GM12865 (cell line): Measurements from ENCODE around the gene DAO.
"Not testable (repeated sequence)": the region's sequence is repeated elsewhere in the genome, so short reads cannot be mapped to it uniquely, and the experiment has no call there.

Experiments
- DNase-seq: peaks from one replicate; pipeline ENCODE4 v3.0.0; 2010; ENCODE audit warnings: low read depth
- H3K4me3 ChIP-seq: 2 replicates; pipeline ENCODE4 v1.5.1; 2011; ENCODE audit warnings: mild to moderate bottlenecking, low read depth, low read length, control low read depth
- TF ChIP-seq, protein P1 (sequence below): IDR thresholded peaks from 2 replicates; pipeline ENCODE4 v1.5.1; 2011; ENCODE audit warnings: low read length, control low read depth, low read depth, inconsistent platforms; ENCODE audit not compliant: insufficient read depth; ENCODE audit errors: missing control alignments

Gene DAO

DNA sequence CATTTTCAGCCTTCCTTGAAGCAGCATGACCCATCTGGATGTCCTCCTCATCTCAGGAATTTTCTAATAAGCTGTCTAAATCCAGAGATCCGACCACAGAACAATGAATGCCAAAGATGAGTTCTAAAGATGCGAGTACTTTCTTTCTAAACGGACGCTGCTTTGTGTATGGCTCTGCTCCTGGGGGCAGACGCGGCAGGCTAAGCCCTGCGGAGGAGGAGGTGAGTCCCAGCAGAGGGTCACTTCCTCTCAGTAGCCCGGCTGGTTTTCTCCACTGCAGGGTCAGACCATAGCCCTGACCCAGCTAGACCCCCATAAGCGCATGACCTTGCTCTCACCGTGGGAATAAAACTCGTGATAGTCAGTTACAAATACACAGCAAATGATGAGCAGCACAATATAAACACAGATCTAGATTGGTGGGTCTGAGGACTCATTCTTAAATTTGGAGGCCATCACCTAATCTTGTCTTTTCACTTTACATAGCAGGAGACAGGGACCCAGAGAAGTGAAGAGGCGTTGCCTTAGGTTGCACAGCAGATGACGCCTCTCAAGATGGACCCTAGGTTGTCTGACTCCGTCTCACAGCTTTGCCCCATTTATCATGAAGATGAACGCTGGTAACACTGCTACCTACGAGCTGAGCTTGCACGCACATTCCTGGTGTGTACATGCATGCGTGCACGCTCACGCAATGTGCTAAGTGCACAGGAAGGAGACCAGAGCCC is 39.1 kb upstream of the DAO start:
- DNase-seq, result no peak
- TF ChIP-seq, protein P1, sequence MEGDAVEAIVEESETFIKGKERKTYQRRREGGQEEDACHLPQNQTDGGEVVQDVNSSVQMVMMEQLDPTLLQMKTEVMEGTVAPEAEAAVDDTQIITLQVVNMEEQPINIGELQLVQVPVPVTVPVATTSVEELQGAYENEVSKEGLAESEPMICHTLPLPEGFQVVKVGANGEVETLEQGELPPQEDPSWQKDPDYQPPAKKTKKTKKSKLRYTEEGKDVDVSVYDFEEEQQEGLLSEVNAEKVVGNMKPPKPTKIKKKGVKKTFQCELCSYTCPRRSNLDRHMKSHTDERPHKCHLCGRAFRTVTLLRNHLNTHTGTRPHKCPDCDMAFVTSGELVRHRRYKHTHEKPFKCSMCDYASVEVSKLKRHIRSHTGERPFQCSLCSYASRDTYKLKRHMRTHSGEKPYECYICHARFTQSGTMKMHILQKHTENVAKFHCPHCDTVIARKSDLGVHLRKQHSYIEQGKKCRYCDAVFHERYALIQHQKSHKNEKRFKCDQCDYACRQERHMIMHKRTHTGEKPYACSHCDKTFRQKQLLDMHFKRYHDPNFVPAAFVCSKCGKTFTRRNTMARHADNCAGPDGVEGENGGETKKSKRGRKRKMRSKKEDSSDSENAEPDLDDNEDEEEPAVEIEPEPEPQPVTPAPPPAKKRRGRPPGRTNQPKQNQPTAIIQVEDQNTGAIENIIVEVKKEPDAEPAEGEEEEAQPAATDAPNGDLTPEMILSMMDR, result no peak
- no peak overlapping the region for H3K4me3 ChIP-seq

- not testable (repeated sequence) for DNase-seq, H3K4me3 ChIP-seq
Observed at GRCh38 chr12:108841825-108842224, 38.1 kb upstream of the DAO start.

DNA sequence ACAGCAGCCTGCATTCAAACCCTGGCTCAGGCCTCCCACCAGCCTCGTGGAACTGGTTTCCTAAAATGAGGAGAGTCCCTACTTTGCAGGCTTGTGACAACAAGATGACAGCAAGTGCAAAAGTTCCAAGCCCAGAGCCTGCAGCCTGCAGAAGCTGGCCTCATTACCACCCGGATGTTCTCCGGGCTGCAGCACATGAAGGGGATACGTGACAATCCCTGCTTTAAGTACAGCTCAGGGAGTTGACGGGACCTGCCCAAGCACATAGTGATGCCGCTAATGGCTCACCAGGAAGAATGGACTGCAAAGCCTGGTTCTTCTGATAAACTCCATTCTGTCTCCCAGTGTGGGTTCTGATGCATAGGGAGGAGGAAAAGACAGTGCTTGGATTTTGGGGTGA is 37.5 kb upstream of the DAO start:
- TF ChIP-seq, protein P1, result no peak
- DNase-seq, result no peak
- H3K4me3 ChIP-seq, result no peak overlapping the region

GRCh38 chr12:108843187-108843586 is 36.7 kb upstream of the DAO start:
- H3K4me3 ChIP-seq, result no peak overlapping the region
- DNase-seq, result no peak
- TF ChIP-seq, protein P1, result no peak

GRCh38 chr12:108845696-108846095 is 34.2 kb upstream of the DAO start:
- no peak overlapping the region for H3K4me3 ChIP-seq
- no peak for DNase-seq
- TF ChIP-seq, protein P1, result no peak

DNA sequence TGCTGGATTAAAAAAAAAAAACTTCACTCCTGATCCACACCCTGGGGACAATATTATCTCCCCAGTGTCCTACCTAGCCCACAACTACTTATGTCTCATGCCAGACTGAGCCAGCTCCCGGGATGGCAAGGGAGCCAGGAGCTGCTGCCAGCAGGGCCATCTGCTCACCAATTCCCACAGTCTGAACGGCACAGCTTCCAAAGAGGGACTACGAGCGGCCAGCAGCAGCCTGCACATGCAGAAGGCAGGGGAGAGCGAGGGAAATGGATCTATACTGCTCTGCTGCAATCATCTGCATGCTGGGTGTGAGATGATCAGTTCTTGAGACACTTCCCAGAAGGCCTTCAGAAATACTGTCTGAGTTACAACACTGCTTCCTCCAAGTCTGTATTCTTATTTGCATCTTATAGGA is 33.6 kb upstream of the DAO start:
- no peak for DNase-seq
- TF ChIP-seq, protein P1, result no peak
- H3K4me3 ChIP-seq, result no peak overlapping the region

GRCh38 chr12:108847705-108848104 is 32.2 kb upstream of the DAO start:
- H3K4me3 ChIP-seq, result no peak overlapping the region
- no peak for DNase-seq
- TF ChIP-seq, protein P1, result no peak

- DNase-seq, result no peak
- TF ChIP-seq, protein P1, result no peak
- H3K4me3 ChIP-seq, result no peak overlapping the region
Observed at GRCh38 chr12:108849660-108850059, 30.2 kb upstream of the DAO start.
